GM12875 (cell line): ENCODE data around the gene SETD4.
A peak's percentile ranks its signal among the peaks of the same experiment; 100 is the strongest.

Experiments used
- H3K4me3 ChIP-seq: one replicate; pipeline ENCODE4 v1.5.1; 2011; ENCODE audit warnings: low read depth, low read length, control low read depth
- TF ChIP-seq, protein P1 (sequence below): IDR thresholded peaks from 2 replicates; pipeline ENCODE4 v1.5.1; 2011; ENCODE audit warnings: low read depth, mild to moderate bottlenecking, control low read depth, inconsistent platforms, low read length, moderate library complexity, borderline replicate concordance; ENCODE audit not compliant: insufficient read depth

The SETD4 gene

GRCh38 chr21:36089946-36090345 lies 29.6 kb upstream of the SETD4 start:
- no peak overlapping the region for H3K4me3 ChIP-seq
- TF ChIP-seq, protein P1, sequence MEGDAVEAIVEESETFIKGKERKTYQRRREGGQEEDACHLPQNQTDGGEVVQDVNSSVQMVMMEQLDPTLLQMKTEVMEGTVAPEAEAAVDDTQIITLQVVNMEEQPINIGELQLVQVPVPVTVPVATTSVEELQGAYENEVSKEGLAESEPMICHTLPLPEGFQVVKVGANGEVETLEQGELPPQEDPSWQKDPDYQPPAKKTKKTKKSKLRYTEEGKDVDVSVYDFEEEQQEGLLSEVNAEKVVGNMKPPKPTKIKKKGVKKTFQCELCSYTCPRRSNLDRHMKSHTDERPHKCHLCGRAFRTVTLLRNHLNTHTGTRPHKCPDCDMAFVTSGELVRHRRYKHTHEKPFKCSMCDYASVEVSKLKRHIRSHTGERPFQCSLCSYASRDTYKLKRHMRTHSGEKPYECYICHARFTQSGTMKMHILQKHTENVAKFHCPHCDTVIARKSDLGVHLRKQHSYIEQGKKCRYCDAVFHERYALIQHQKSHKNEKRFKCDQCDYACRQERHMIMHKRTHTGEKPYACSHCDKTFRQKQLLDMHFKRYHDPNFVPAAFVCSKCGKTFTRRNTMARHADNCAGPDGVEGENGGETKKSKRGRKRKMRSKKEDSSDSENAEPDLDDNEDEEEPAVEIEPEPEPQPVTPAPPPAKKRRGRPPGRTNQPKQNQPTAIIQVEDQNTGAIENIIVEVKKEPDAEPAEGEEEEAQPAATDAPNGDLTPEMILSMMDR = no peak

GRCh38 chr21:36087362-36088138 lies 27.2 kb upstream of the SETD4 start:
- TF ChIP-seq, protein P1 = peak; percentile 23; the same call in 1 of the 2 replicates
- H3K4me3 ChIP-seq = no peak overlapping the region

GRCh38 chr21:36082237-36082664 lies 21.9 kb upstream of the SETD4 start:
- TF ChIP-seq, protein P1 = no peak
- no peak overlapping the region for H3K4me3 ChIP-seq

- TF ChIP-seq, protein P1 = no peak
- no peak overlapping the region for H3K4me3 ChIP-seq
These were observed 20.1 kb upstream of the SETD4 start for GRCh38 chr21:36080386-36080785.

DNA sequence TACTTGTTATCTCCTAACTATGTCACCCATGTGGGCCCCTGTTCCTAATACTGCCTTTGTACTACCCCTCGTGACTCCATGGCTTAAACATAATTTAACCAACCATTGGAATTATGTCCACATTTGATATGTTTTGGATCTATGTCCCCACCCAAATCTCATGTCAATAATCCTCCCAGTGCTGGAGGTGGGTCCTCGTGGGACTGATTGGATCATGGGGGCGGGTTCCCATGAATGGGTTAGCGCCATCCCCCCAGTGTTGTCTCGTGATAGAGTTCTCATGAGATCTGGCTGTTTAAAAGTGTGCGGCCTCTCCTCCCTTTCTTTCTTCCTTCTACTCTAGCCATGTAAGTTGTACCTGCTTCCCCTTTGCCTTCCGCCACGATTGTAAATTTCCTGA lies 19.3 kb upstream of the SETD4 start:
- H3K4me3 ChIP-seq = no peak overlapping the region
- TF ChIP-seq, protein P1 = no peak

DNA sequence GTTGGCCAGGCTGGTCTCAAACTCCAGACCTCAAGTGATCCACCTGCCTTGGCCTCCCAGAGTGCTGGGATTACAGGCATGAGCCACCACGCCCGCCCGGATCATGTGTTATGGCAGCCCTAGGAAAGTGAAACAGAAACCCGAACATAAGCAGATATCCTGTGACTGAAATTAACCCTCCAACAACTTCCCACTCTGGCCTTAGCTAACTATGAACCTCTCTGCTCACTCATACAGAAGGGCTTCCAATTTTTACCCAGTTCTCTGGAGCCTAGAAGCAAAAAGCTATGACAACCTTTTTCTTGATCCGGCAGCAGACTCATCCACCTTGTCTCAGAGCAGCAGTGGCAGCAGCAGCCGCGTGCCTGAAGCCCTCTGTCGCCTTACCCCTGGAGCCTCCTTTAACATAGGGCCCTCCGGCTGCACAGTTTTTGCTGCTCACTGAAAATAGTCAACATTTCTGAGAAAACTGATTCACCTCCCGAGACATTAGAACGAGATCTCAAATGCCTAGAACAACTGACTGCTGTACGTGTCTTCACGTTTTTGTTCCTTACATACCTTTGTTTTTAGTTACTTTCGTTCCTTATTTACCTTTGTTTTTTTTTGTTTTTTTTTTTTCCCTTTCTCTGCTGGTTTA lies 18.8 kb upstream of the SETD4 start:
- no peak overlapping the region for H3K4me3 ChIP-seq
- TF ChIP-seq, protein P1 = no peak

- no peak overlapping the region for H3K4me3 ChIP-seq
- TF ChIP-seq, protein P1 = no peak
These were observed 17.4 kb upstream of the SETD4 start for GRCh38 chr21:36077758-36078157.
